Heart left ventricle (tissue), 16 donors: ENCODE data around the gene HLCS. TPM values are rescaled to one million over a fixed set of nuclear protein-coding genes. Genes with fewer than 3 reads are reported as not detected.

Experiments used
- ATAC-seq, 4 donors: fragments of 200-7000 bp; cut with Tn5 transposase; one replicate each; pipeline ENCODE4 v1.9.1; 2020 to 2022; ENCODE audit warnings: moderate library complexity in 4 of 4, mild to moderate bottlenecking in 3 of 4, moderate number of reproducible peaks in 1 of 4
- DNase-seq, 5 donors: peaks; one replicate each; pipeline ENCODE4 v3.0.0-alpha.2; 2020
- H3K27ac ChIP-seq, 12 donors: fragments of 200-600 bp; sonication (generic) in 4 of 12; one replicate each; pipeline versions ENCODE4 v1.5.0 to v1.8.0; 2016 to 2022; ENCODE audit warnings: mild to moderate bottlenecking in 2 of 12
- H3K27me3 ChIP-seq, 9 donors: fragments of 200-600 bp; sonication (generic) in 2 of 9; one replicate each; pipeline versions ENCODE4 v1.5.1 to v1.8.0; 2016 to 2022; ENCODE audit warnings: mild to moderate bottlenecking in 3 of 9
- H3K36me3 ChIP-seq, 9 donors: fragments of 200-600 bp; sonication (generic) in 2 of 9; one replicate each; pipeline versions ENCODE4 v1.5.0 to v1.8.0; 2018 to 2022; ENCODE audit warnings: mild to moderate bottlenecking in 2 of 9
- H3K4me1 ChIP-seq, 12 donors: fragments of 200-600 bp; sonication (generic) in 4 of 12; one replicate each; pipeline versions ENCODE4 v1.5.0 to v1.8.0; 2016 to 2022; ENCODE audit warnings: mild to moderate bottlenecking in 3 of 12
- H3K4me3 ChIP-seq, 12 donors: fragments of 200-600 bp; sonication (generic) in 4 of 12; one replicate each; pipeline versions ENCODE4 v1.5.0 to v1.8.0; 2017 to 2022; ENCODE audit warnings: mild to moderate bottlenecking in 9 of 12, moderate library complexity in 4 of 12
- H3K9me3 ChIP-seq, 12 donors: fragments of 200-600 bp; sonication (generic) in 4 of 12; one replicate each; pipeline versions ENCODE4 v1.5.0 to v1.8.0; 2016 to 2022; ENCODE audit warnings: mild to moderate bottlenecking in 1 of 12
- POLR2A ChIP-seq, 2 donors: fragments of 450-650 bp; IDR thresholded peaks; one replicate each; pipeline ENCODE4 v1.6.1; 2017; ENCODE audit warnings: antibody characterized with exemption in 2 of 2, mild to moderate bottlenecking in 2 of 2, moderate library complexity in 2 of 2
- WGBS, 4 donors: extraction: QIAGEN DNeasy Blood & Tissue Kit in 2 of 4; methylation state at CpG; one replicate each; pipeline versions ENCODE4 v1.1.5 to v1.1.7; 2013 to 2018; 5-methylcytosine and 5-hydroxymethylcytosine counted together
- intact Hi-C, 10 donors: fragments of 100-400 bp; cut with DNase I; formaldehyde crosslinking; loops; one replicate each; pipeline versions ENCODE4 v1.11.1 to v1.14.2; 2022
- polyA plus RNA-seq, 2 donors: library from polyadenylated mRNA; stranded (reverse); fragments of 200-250 nt; gene quantifications; one replicate each; pipeline ENCODE4 v1.2.3, GENCODE V29; 2013
- total RNA-seq, 9 donors: library from RNA; depleted of rRNA in 2 of 9; stranded (reverse); fragments of >200 nt in 2 of 9; fragmentation: NEBNext Ultra II Directional in 3 of 9; extraction: Animal tissue kit (Norgen Biotek cat#: 25700) in 3 of 9; gene quantifications; one replicate each; pipeline versions ENCODE4 v1.1.0 to v1.2.4, GENCODE V29; 2016 to 2023
- TF ChIP-seq, protein P1 (sequence below), 12 donors: fragments of 200-600 bp; sonication (generic) in 4 of 12; IDR thresholded peaks; one replicate each; pipeline versions ENCODE4 v1.5.0 to v1.8.0; 2018 to 2022; ENCODE audit warnings: antibody characterized with exemption in 12 of 12, mild to moderate bottlenecking in 5 of 12
- donor health status: ischemic (EF 13 %, LVEDD 7.1; RV severe dilation, severe dysfunction).
- donor health status: healthy with polysubstance abuse.
- donor health status: DM: no; HTN: yes; CAD: no.
- donor health status: DM: no; HTN: no; CAD: no.
- donor health status: ischemic (EF 25% LVEDD 6.9; RV normal size, moderate dysfunction).
- donor health status: ischemic (EF 25% LVEDD 5.7; RV mildly dilated, moderate dysfunction).
- donor health status: healthy.
- donor health status: DM: yes; HTN: yes; CAD: no.
- donor health status: ischemic (EF 35%, LVEDD 5.7; RV mildly dilated, moderate dysfunction).
- donor health status: nonischemic (EF 11% LVEDD 7.7; RV severe dilation, severe dysfunction).
- donor health status: DM: yes; HTN: yes; CAD: no.
- donor health status: PGD.
- donor health status: ischemic (EF 29% LVEDD 5.4; RV normal size, mild dysfunction).
- donor health status: nonischemic (EF 23%, LVEDD 6.1; RV moderate dilation, normal function).

Gene HLCS
- total and polyA plus RNA-seq, 11 donors: 1.8 to 15.2 (median 6.2) TPM

DNA sequence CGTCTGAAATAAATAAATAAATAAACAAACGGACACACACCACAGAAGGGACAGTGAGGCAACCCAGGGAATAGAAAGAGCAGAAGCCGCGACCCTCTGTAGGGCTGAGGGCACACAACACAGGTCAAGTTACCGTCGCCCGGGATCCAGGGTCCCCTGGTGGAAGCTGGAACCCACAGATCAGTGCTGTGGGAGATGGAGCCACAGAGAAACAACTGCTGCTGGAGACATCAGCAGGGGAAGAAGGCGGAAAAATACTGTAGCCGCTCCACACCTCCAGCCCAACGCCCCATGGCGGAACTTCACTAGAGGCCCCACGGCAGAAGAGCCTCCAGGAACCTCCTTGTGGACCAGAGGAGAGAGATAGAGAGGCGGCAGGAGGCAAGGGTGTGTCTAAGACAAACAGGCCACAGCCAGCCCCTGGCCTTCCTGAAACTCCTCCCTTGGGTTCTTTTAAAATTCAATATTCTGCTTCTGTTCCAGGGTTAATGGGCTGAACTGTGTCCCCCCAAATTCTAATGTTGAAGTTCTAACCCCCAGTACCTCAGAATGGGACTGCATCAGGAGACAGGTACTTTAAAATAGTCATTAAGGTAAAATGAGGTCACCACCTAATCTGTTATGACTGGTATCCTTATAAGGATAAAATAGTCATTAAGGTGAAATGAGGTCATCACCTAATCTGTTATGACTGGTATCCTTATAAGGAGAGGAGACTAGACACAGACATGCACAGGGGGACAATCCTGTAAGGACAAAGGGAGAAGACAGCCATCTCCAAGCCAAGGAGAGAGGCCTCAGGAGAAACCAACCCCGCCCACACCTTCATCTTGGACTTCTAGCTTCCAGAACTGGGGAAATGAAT lies 7.7 kb upstream of the HLCS start:
- Histone ChIP-seq H3K9me3 (no peaks in the 10 kb centered on the region), H3K27me3 (no peaks in the 10 kb centered on the region), H3K27ac (no peak overlapping the region), H3K36me3 (no peaks in the 10 kb centered on the region), H3K4me1 (peaks cover 0 to 12% (median 0%) of the 10 kb centered on the region in 12 donors), H3K4me3 (no peak overlapping the region)
- TF ChIP-seq, protein P1, sequence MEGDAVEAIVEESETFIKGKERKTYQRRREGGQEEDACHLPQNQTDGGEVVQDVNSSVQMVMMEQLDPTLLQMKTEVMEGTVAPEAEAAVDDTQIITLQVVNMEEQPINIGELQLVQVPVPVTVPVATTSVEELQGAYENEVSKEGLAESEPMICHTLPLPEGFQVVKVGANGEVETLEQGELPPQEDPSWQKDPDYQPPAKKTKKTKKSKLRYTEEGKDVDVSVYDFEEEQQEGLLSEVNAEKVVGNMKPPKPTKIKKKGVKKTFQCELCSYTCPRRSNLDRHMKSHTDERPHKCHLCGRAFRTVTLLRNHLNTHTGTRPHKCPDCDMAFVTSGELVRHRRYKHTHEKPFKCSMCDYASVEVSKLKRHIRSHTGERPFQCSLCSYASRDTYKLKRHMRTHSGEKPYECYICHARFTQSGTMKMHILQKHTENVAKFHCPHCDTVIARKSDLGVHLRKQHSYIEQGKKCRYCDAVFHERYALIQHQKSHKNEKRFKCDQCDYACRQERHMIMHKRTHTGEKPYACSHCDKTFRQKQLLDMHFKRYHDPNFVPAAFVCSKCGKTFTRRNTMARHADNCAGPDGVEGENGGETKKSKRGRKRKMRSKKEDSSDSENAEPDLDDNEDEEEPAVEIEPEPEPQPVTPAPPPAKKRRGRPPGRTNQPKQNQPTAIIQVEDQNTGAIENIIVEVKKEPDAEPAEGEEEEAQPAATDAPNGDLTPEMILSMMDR (IDR thresholded peaks at IDR 0.05): no peak
- no peak for TF ChIP-seq POLR2A (IDR thresholded peaks at IDR 0.05)
- intact Hi-C loops: no loop called here
- 83 to 94% (median 91%) methylated on average over 14 of the region's 14 CpGs for WGBS, 4 donors
- ATAC-seq: no peak
- DNase-seq: no peak

DNA sequence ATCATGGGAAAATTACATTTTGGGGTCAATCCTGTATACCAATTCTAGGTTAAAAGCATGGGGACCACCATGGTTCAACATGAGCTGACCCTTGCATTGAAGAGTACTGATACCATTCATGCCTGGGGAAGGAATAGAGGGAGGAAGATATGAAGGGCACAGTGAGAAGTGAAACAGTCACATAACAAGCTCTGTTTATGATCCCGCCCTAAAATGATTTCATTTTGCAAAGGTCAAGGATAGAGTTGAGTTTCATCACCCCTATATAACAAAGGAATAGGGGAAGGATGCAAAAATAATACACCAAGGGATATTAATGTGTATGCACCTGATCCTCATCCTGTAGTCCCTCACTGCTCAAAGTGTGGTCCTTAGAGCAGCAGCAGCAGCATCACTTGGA lies 2.5 kb upstream of the HLCS start:
- no peak for DNase-seq
- 88 to 97% (median 96%) methylated on average over 1 of the region's 1 CpG for WGBS, 4 donors
- no peak for ATAC-seq
- Histone ChIP-seq H3K27me3 (no peaks in the 10 kb centered on the region), H3K9me3 (no peaks in the 10 kb centered on the region), H3K36me3 (no peaks in the 10 kb centered on the region), H3K27ac (no peak overlapping the region), H3K4me3 (no peak overlapping the region), H3K4me1 (peaks cover 0 to 17% (median 8%) of the 10 kb centered on the region in 12 donors)
- intact Hi-C loops: no loop called here
- no peak for TF ChIP-seq POLR2A (IDR thresholded peaks at IDR 0.05)
- TF ChIP-seq, protein P1 (IDR thresholded peaks at IDR 0.05): no peak

DNA sequence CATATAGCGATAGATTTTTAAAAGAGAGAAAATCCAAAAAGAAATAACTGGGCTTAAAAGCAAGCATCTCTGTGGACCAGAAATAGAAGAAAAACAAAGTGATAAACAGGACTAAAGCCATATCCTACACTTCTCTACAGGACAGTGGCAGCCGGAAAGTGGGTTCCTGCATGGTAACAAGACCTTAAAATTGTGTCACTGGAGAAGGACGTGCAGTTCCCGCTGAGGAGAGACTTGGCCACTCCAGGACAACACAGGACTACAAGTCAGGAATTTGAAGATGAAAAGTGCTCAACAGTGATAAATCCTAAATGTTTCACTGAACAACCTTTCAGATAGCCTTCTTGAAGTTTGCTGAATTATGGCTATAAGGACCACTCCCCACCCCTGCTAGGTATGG lies 1.9 kb upstream of the HLCS start:
- Histone ChIP-seq H3K4me1 (peaks cover 0 to 17% (median 8%) of the 10 kb centered on the region in 12 donors), H3K9me3 (no peaks in the 10 kb centered on the region), H3K27ac (no peak overlapping the region), H3K4me3 (no peak overlapping the region), H3K36me3 (no peaks in the 10 kb centered on the region), H3K27me3 (no peaks in the 10 kb centered on the region)
- TF ChIP-seq, protein P1 (IDR thresholded peaks at IDR 0.05): no peak
- TF ChIP-seq POLR2A (IDR thresholded peaks at IDR 0.05): no peak
- WGBS, 4 donors: 68 to 89% (median 82%) methylated on average over 4 of the region's 4 CpGs
- ATAC-seq: no peak
- intact Hi-C loops: no loop called here
- DNase-seq: no peak
